GM12891 (cell line): ENCODE results near the gene TTYH1.
"Not testable (repeated sequence)": the region's sequence is repeated elsewhere in the genome, so short reads cannot be mapped to it uniquely, and the experiment has no call there.

Experiments used
- DNase-seq: peaks from one replicate; pipeline ENCODE4 v3.0.0; 2011; ENCODE audit warnings: low spot score; ENCODE audit not compliant: insufficient read length
- FAIRE-seq: peaks from 2 replicates; lab custom pipeline; 2011; peaks lifted over from hg19 to GRCh38; lab: Jason Lieb, UNC
- PAX5 ChIP-seq: IDR thresholded peaks from 2 replicates; pipeline ENCODE4 v1.6.1; 2011; ENCODE audit warnings: low read length, moderate library complexity, mild to moderate bottlenecking; ENCODE audit not compliant: insufficient read depth, severe bottlenecking
- POLR2A ChIP-seq: IDR thresholded peaks from 2 replicates; pipeline ENCODE4 v1.6.1; 2011; ENCODE audit warnings: low read depth, low read length, control low read depth
- POLR2AphosphoS5 ChIP-seq: IDR thresholded peaks from 2 replicates; pipeline ENCODE4 v1.6.1; 2011; ENCODE audit warnings: low read depth, low read length, control low read depth
- POU2F2 ChIP-seq: IDR thresholded peaks from 2 replicates; pipeline ENCODE4 v1.6.1; 2011; ENCODE audit warnings: low read depth, mild to moderate bottlenecking, control low read depth, low read length, moderate library complexity
- SPI1 ChIP-seq: IDR thresholded peaks from 2 replicates; pipeline ENCODE4 v1.6.1; 2011; ENCODE audit warnings: low read depth, low read length, control low read depth
- TAF1 ChIP-seq: IDR thresholded peaks from 2 replicates; pipeline ENCODE4 v1.6.1; 2011; ENCODE audit warnings: low read depth, low read length, control low read depth

The TTYH1 gene

DNA sequence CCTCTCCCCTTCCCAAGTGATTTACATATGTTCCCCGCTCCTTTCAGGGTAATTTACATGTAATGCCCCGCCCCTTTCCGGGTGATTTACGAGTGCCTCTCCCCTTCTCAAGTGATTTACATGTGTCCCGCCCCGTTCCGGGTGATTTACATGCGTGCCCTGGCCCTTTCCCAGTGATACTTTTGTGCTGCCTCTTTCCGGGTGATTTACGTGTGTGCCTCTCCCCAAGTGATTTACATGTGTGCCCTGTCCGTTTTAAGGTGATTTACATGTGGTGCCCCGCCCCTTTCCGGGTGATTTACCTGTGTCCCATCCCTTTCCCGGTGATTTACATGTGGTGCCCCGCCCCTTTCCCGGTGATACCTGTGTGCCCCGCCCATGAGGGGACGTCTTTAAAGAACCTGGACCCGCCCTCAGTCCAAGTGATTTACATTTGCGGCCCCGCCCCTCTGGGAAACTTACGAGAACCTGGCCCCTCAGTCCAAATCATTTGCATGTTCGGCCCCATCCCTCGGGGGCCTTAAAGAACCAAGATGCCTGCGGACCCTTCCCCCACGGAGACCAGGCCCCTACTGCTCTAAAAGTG lies 48.9 kb downstream of the TTYH1 start:
- TF ChIP-seq SPI1 (no peak), PAX5 (no peak), POU2F2 (peak; percentile 40; the same call in 1 of the 2 replicates), POLR2A (no peak), POLR2AphosphoS5 (no peak), TAF1 (no peak)
- FAIRE-seq (peak; percentile 99), DNase-seq (no peak)

DNA sequence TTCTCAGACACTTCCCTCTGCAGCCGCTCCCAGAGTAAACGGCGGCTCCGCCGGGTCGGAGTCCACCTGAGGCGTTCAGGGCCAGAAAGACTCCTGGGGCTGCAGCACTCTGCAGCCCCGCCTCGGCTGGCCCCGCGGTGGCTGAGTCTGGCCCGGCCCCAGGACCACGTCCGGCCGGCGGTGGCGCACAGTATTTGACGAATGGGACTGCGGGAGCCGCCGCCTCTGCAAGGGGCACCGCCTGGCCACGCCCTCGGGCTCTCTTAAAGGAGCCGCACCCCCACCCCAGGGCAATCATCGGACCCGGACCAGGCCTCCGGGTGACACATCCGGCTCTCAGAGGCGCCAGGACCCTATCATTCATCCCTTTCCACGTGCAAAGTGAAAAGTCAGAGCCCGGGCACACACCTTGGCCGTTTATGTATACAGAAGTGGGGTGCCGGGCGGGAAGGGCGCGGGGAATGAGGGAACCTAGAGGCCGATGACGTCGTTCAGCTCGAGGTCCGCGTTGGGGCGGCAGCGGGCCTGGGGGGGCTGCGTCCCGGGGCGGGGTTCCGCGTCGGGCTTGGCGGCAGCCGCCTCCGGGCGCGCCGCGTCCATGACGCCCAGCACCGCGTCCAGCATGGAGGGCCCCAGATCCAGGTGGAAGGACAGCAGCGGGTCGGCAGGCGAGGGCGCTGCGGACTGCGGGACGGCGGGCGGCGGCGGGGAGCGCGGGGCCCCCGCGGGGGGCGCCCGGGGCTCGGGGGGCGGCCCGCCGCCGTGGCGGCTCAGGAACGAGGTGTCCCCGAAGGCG lies 49.6 kb downstream of the TTYH1 start:
- no peak for TF ChIP-seq PAX5
- no peak for TF ChIP-seq TAF1
- peak; percentile 31; the same call in 1 of the 2 replicates for TF ChIP-seq POLR2AphosphoS5
- TF ChIP-seq POLR2A: 0 out of 2 replicates have a peak, but pooled peaks have one; percentile 15
- no peak for TF ChIP-seq SPI1
- no peak for TF ChIP-seq POU2F2
- FAIRE-seq (no peak), DNase-seq (peak; percentile 90)

DNA sequence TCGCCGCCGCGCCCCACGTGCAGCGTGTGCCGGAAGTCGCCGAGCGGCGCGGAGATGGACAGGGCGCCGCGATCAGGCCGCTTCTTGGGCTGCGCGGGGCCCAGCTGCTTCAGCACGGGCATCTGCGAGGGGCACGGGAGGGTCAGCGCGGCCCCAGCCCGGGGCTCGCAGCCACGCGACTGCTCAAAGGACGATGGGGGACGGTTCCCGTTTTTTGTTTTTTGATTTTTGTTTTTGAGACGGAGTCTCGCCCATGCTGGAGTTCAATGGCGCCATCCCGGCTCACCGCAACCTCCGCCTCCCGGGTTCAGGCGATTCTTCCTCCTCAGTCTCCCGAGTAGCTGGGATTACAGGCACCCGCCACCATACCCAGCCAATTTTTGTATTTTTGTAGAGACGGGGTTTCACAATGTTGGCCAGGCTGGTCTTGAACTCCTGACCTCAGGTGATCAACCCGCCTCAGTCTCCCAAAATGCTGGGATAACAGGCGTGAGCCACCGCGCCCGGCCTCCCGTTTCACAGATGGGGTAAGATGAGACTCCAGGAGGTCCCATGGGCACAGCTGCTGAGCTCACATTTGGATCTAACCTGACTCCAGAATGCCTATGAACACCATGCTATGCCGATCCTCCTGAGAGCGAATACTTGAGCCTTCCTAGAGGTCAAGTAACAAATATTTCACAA lies 50.3 kb downstream of the TTYH1 start:
- DNase-seq (no peak), FAIRE-seq (no peak)
- no peak for TF ChIP-seq SPI1
- TF ChIP-seq TAF1: no peak
- TF ChIP-seq POLR2AphosphoS5: no peak
- TF ChIP-seq PAX5: no peak
- TF ChIP-seq POU2F2: no peak
- no peak for TF ChIP-seq POLR2A

DNA sequence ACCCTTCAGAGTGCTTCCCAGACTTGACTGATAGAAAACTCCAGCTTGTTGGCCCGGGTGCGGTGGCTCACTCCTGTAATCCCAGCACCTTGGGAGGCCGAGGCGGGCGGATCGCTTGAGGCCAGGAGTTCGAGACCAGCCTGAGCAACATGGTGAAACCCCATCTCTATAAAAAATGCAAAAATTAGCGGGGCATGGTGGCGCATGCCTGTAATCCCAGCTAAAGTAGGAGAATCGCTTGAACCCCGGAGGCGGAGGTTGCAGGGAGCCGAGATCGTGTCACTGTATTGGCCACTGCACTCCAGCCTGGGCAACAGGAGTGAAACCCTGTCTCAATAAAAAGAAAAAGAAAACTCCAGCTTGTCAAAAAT lies 50.8 kb downstream of the TTYH1 start:
- FAIRE-seq: not testable (repeated sequence)

DNA sequence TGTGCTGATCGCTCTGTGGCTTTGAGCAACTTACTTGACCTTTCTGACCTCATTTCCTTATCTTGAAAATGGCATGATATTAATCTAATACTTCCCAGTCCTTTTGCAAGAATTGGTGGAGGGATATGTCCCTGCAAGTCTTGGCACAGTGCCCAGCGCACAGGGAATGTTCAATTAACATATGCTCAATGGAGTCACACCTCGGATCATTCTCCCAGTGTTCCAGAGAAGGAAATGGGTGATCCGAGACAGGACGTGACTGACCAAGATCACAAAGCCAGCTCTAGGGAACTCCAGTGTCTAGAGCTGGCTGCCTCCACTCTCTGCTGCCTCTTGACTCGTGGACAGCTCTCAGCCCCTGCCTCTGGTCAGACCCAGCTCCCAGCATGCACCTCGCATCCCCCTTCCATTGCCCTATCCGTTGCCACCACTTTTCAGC lies 54.3 kb downstream of the TTYH1 start:
- no peak for FAIRE-seq
- DNase-seq: no peak

More for the DNA sequence above, 50.8 kb downstream of the TTYH1 start:
- not testable (repeated sequence) for DNase-seq

DNA sequence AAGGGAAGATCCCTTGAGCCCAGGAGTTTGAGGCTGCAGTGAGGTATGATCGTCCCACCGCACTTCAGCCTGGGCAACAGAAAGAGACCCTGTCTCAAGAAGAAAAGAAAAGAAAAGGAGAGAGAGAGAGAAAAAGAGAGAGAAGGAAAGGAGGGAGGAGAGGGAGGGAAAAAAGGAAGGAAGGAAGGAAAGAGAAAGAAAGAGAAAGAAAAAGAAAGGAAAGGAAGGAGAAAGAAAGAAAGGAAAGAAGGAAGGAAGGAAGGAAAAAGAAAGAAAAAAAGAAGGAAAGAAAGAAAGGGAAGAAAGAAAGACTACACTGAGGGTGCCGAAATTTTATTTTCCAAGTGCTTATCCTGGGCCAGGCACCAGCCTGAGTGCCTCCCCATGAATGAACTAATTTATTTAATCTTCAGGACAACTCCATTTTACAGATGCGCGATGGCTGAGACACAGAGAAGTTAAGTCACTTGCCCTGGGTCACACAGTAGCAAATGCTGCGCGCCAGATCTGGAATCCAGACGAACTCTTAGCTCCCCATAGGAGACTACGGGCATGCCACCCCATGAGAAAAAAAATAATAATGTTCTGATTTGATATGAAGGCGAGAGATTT lies 55.1 kb downstream of the TTYH1 start:
- TF ChIP-seq SPI1: no peak
- no peak for TF ChIP-seq POLR2A
- no peak for TF ChIP-seq TAF1
- DNase-seq: no peak
- FAIRE-seq: no peak

More for the DNA sequence above, 54.3 kb downstream of the TTYH1 start:
- TF ChIP-seq SPI1 (no peak), TAF1 (no peak), POLR2AphosphoS5 (no peak), PAX5 (no peak), POLR2A (no peak), POU2F2 (no peak)

DNA sequence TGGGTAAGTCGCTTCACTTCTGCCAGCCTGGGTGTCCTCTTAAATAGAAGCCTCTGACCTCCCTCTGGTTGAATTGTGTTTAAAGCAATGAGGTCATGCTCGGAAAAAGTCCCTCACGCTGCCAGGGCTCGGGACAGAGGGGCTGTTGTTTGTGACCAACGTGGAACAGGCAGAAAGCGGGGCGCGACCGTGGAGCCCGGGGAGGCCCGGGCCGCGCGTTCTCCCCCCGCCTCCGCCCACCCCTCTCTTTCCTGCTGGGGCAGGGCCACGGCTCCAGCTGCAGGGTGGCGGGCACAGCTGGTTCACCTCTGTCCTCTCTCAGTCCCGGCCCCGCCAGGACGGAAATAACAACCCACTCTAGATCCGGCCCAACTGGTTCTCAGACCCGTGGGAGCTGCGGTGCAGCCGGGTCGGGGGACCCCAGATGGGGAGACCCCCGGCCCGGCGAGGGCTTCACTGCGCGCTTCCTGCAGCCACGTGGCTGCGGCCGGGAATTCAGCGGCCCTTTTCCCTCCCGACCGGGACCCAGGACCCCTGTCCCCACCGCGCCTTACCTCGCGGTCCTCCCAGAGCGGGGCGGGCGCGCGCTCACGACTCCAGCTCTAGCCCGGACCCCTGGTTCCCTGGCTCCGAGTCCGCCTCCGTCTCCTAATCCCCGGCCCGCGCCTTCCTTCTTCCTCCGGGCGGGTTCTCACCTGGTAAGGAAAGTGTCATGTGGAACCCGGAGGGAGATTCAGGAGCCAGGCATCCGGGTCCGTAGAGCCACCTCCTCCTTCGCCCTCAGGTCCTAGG lies 55.9 kb downstream of the TTYH1 start:
- DNase-seq (no peak), FAIRE-seq (no peak)
- TF ChIP-seq SPI1: no peak

DNA sequence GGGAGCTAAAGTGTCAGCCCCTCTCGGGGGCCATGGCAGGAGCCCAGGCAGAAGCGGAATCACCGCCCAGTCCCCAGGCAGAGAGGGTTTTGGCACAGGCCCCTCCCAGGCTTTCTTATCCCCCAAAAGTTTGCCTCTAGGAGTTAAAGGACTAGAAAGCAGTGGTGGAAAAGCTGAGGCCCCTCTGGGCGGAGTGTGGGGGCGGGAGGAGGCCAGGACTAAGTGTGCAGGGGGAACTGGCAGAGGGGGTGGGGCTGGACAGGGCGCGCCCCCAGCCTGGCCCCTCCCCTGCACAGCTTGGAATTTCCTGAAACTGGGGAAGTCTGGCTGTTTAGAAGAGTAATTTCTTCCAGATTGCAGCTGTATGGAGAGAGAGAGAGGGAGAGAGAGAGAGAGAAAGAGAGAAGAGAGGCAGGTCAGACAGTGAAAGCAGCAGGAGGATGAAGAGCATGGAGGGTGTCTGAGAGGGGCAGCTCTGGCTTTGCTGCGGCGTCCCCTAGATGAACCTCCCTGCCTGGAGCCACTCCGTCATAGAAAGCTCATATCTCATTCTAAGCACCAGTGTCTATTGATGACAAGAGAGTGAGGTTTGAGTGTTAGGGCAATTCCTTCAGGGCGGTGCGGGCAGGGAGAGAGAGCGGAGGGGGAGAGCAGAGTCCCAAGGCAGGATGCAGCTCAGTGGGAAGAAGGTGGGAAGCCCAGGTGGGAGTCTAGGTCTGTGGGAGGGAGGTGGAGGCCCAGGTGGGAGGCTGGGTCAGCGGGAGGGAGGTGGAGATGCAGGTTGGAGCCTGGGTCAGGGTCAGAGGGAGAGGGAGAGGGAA lies 58.0 kb downstream of the TTYH1 start, which contains the start of gene CDC42EP5:
Gene CDC42EP5 (minus strand): TSS at position 226 of the 821 bp plus-strand sequence. CDS start 7,749 bp downstream, outside the sequence.
- no peak for TF ChIP-seq TAF1
- no peak for TF ChIP-seq POU2F2
- TF ChIP-seq PAX5: no peak
- TF ChIP-seq POLR2AphosphoS5: no peak
- no peak for TF ChIP-seq POLR2A
- no peak for TF ChIP-seq SPI1
- DNase-seq: no peak
- no peak for FAIRE-seq
